Measurements from ENCODE around the gene TCEA2.

TCEA2 gene

GRCh38 chr20:64035933-64036345 is 27.1 kb upstream of the TCEA2 start, which contains the start of gene C20orf204:
TSS of gene C20orf204 (plus strand) at chr20:64036182. CDS start at chr20:64036324, 142 bp downstream.
- no peak for DNase-seq (ENCODE audit: low read depth)
- H3K4me3 ChIP-seq (ENCODE audit: low read depth, low read length), result no peak within 1 kb of the TSS
- TF ChIP-seq CTCF (IDR thresholded peaks at IDR 0.05; ENCODE audit: low read depth, low read length, missing control alignments), result no peak
- in situ Hi-C loops (cut with HindIII; ENCODE audit: low sequenced_read_pairs), result no loop called here

DNA sequence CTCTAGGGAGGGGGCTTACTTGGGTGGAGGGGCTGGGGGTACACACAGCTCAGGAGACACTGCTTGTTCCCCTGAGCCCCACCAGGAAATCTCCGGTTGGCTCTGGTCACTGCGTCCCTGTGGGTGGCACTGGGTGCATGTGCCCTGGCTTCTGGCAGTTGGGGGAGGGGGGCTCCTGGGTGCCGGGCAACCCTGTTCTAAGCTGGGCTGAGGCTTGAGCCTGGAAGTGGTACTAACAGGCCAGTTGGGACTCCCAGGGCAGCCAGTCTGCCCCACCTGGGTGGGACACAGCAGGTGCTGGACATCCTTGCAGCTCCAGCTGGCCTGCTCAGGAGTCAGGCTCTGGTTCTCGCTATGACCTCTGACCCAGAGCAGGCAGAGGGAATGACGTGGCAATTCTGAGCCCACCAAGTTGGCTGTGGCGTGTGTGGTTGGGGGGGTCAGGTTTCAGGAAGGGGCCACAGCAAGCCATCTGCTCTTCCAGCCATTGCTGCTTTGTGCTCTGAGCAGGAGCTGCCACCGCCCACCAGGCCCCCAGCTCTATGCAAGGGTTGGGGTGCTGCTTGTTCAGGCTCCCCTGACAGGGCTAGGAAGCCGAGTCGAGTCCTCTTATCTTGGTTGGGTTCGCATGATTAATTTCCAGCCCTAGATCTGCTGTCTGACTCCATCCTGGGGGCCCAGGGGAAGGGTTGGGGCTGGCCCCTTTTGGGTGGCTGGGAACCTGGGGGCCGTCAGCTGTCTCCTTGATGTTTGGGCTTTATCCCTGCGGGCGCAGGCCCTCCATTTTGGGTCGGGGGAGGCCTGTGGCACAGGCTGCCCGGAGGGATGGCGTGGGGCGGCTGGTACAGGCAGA is 26.4 kb upstream of the TCEA2 start:
- TF ChIP-seq CTCF (IDR thresholded peaks at IDR 0.05; ENCODE audit: low read depth, low read length, missing control alignments), result no peak
- in situ Hi-C loops (cut with HindIII; ENCODE audit: low sequenced_read_pairs), result no loop called here
- no peak for DNase-seq (ENCODE audit: low read depth)
- H3K4me3 ChIP-seq (ENCODE audit: low read depth, low read length), result no peak overlapping the region

GRCh38 chr20:64037199-64037497 is 25.9 kb upstream of the TCEA2 start:
- no peak overlapping the region for H3K4me3 ChIP-seq (ENCODE audit: low read depth, low read length)
- no peak for TF ChIP-seq CTCF (IDR thresholded peaks at IDR 0.05; ENCODE audit: low read depth, low read length, missing control alignments)
- in situ Hi-C loops (cut with HindIII; ENCODE audit: low sequenced_read_pairs), result no loop called here
- no peak for DNase-seq (ENCODE audit: low read depth)

GRCh38 chr20:64037498-64038213 is 25.3 kb upstream of the TCEA2 start:
- no peak for DNase-seq (ENCODE audit: low read depth)
- no peak overlapping the region for H3K4me3 ChIP-seq (ENCODE audit: low read depth, low read length)
- in situ Hi-C loops (cut with HindIII; ENCODE audit: low sequenced_read_pairs), result no loop called here
- TF ChIP-seq CTCF (IDR thresholded peaks at IDR 0.05; ENCODE audit: low read depth, low read length, missing control alignments), result no peak

DNA sequence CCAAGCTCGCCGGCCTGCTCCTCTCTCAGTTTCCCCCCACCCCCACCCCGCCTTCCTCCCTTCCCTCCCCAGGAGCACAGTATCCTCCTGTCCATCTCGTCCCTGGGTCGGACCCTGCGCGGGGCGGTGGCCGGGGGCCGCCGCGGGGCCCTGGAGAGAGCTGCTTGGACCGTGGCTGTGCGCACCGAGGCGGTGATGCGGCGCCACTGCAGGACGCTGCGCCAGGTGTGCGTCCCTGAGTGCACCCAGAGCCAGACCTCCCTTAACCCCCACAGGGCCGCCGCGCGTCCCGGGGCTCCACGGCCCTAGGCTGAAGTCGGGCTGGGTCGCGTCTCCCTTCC is 24.8 kb upstream of the TCEA2 start:
- in situ Hi-C loops (cut with HindIII; ENCODE audit: low sequenced_read_pairs), result no loop called here
- no peak for DNase-seq (ENCODE audit: low read depth)
- TF ChIP-seq CTCF (IDR thresholded peaks at IDR 0.05; ENCODE audit: low read depth, low read length, missing control alignments), result no peak
- no peak overlapping the region for H3K4me3 ChIP-seq (ENCODE audit: low read depth, low read length)

DNA sequence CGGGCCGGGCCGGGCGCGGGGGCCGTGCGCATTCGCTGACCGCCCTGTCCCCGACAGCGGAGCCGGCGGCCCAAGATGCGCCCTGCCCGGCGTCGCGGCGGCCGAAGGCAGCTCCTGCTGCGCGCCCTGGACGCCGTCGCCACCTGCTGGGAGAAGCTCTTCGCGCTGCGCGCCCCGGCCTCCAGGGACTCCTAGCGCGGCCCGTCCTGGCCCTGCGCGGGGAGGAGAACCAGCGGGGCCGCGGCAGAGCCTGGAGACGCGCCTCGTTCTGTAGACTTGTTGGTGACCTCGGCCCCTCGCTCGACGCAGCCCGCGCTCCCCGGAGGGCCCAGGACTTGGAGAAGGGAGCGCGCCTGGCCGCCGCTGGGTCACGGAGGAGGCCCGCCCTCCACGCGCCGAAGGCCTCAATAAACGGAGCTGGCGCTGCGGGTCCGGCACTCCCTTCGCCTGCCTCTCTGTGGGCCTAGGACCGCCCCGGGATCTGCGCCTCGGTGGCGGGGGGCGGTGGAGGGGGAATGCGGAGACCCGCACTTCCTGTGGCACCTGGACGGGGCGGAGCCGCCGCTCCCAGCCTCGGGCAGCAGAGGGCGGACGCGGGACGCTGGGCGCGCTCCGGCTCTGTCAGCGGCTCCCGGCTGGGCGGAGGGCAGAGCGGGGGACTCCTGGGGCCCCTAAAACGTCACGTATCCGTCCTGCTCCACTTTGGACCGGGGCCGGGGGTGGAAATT is 24.3 kb upstream of the TCEA2 start:
- peak; percentile 78 for TF ChIP-seq CTCF (IDR thresholded peaks at IDR 0.05; ENCODE audit: low read depth, low read length, missing control alignments)
- H3K4me3 ChIP-seq (ENCODE audit: low read depth, low read length), result peak overlapping the region; percentile 31
- in situ Hi-C loops (cut with HindIII; ENCODE audit: low sequenced_read_pairs), result no loop called here
- DNase-seq (ENCODE audit: low read depth), result no peak
